ENCODE data around the gene EEPD1.

Gene EEPD1

DNA sequence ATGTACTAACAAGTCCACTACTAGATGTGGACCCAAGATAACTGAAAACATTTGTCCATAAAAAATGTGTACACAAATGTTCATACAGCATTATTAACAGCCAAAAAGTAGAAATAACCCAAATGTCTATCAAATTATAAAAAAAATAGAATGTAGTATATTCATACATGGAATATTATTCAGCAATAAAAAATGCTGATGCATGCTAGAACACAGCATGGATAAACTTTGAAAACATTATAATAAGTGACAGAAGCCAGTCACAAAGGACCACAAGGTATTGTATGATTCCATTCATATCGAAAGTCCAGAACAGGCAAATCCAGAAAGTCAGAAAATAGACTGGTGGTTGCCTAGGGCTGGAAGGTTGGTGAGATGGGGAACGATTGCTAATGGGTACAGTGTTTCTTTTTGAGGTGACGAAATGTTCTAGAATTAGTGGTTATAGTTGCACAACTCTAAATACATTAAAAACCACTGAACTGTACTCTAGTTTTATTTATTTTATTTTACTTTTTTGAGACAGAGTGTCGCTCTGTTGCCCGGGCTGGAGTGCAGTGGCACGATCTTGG lies 193.3 kb downstream of the EEPD1 start:
- no peak for DNase-seq

DNA sequence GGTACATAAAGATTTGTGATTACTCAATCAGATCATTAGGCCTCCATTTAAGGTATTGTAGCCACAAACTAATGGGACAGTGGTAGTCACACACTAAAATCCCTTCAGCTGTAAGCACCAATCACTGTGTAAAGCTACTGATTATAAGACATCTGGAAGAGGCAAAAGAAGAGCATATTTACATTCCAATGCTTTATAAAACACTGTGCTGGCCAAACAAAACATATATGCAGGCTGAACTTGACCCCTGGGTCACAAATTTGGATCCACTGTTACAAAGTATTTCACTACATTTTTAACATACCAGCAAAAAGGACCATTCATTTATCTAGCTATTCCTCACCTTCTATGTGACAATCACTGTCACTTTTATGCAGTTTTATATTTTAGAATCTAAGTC lies 195.2 kb downstream of the EEPD1 start:
- no peak for DNase-seq

DNA sequence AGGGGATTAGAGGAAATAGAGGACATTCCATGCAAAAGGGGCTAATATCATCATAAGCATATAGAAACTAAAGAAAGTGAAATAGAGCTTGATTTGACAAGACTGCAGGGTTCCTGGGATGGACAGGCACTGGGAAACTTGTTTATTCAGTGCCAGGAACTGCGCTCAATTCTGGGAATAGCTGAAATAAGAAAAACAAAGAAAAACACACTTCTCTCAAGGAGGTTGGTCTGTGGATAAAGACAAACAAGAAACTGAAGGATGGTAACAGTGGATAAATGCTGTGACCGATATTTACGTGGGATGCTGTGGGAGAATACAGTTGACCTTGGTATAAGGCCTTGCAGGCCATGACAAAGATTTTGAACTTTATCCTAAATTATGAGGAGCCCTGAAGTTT lies 195.7 kb downstream of the EEPD1 start:
- DNase-seq = no peak

DNA sequence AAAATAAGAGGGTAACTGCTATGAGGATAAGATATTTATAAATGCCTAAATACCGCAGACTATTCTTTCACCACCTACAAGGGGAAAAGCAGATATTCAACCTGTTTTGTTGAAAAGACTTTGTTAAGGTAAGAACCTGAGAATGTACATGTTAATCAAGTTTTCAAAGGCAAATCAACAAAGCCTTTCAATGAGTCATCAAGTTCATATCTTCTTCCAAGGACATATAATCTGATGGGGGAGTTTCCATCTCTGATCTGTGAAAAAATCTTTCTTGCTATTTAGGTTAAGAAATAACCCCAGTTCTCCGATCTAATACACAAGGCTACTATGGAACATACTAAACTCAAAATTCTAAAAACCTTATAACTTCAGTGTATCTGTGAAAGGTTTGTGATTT lies 196.6 kb downstream of the EEPD1 start:
- DNase-seq = no peak
